Inflammatory macrophage treated with lipopolysaccharide for 1 hour (primary cell): ENCODE measurements around the gene PARP16.
A peak's percentile ranks its signal among the peaks of the same experiment; 100 is the strongest.
"Not testable (repeated sequence)": the region's sequence is repeated elsewhere in the genome, so short reads cannot be mapped to it uniquely, and the experiment has no call there.

Experiments used
- DNase-seq, 2 donors: peaks; one replicate each; pipeline ENCODE4 v3.0.0-alpha.2; 2020 to 2022

PARP16 gene

GRCh38 chr15:65275104-65275727 is 11.5 kb downstream of the PARP16 start:
- no peak for DNase-seq

- DNase-seq = peak in 1 of 2 donors; percentile 60
Measured at GRCh38 chr15:65270811-65271545, 15.7 kb downstream of the PARP16 start.

- no peak for DNase-seq
Measured at GRCh38 chr15:65268411-65268810, 18.3 kb downstream of the PARP16 start.

GRCh38 chr15:65266469-65266868 is 20.2 kb downstream of the PARP16 start:
- DNase-seq = no peak

- DNase-seq = no peak
Measured at GRCh38 chr15:65264863-65265430, 21.7 kb downstream of the PARP16 start.

GRCh38 chr15:65263313-65263712 is 23.4 kb downstream of the PARP16 start:
- no peak for DNase-seq

GRCh38 chr15:65260968-65261367 is 25.7 kb downstream of the PARP16 start:
- no peak for DNase-seq

GRCh38 chr15:65259367-65259797 is 27.3 kb downstream of the PARP16 start:
- no peak for DNase-seq

- DNase-seq = no peak
Measured at GRCh38 chr15:65258375-65259262, 28.1 kb downstream of the PARP16 start.

- DNase-seq = no peak
Measured at GRCh38 chr15:65255486-65256140, 31.1 kb downstream of the PARP16 start.

GRCh38 chr15:65254758-65255157 is 31.9 kb downstream of the PARP16 start:
- DNase-seq = no peak

GRCh38 chr15:65254356-65254755 is 32.3 kb downstream of the PARP16 start:
- DNase-seq = no peak

- peak; percentile 9 to 50 for DNase-seq
Measured at GRCh38 chr15:65249641-65250040, 37.0 kb downstream of the PARP16 start.

GRCh38 chr15:65248511-65249255 is 38.0 kb downstream of the PARP16 start:
- DNase-seq = no peak

GRCh38 chr15:65246939-65247338 is 39.7 kb downstream of the PARP16 start:
- no peak for DNase-seq

GRCh38 chr15:65246026-65246714 is 40.5 kb downstream of the PARP16 start:
- DNase-seq = no peak

- no peak for DNase-seq
Measured at GRCh38 chr15:65245096-65245856, 41.4 kb downstream of the PARP16 start.

- no peak for DNase-seq
Measured at GRCh38 chr15:65244638-65245037, 42.0 kb downstream of the PARP16 start.

- DNase-seq = not testable (repeated sequence)
Measured at GRCh38 chr15:65236443-65236842, 50.2 kb downstream of the PARP16 start.

- no peak for DNase-seq
Measured at GRCh38 chr15:65233696-65234095, 53.0 kb downstream of the PARP16 start.
